G401.6 (cell line): ENCODE data around the gene HSPG2.

Source experiments
- FAIRE-seq: peaks from 2 replicates; lab custom pipeline; 2012; peaks lifted over from hg19 to GRCh38; lab: Jason Lieb, UNC

The HSPG2 gene

DNA sequence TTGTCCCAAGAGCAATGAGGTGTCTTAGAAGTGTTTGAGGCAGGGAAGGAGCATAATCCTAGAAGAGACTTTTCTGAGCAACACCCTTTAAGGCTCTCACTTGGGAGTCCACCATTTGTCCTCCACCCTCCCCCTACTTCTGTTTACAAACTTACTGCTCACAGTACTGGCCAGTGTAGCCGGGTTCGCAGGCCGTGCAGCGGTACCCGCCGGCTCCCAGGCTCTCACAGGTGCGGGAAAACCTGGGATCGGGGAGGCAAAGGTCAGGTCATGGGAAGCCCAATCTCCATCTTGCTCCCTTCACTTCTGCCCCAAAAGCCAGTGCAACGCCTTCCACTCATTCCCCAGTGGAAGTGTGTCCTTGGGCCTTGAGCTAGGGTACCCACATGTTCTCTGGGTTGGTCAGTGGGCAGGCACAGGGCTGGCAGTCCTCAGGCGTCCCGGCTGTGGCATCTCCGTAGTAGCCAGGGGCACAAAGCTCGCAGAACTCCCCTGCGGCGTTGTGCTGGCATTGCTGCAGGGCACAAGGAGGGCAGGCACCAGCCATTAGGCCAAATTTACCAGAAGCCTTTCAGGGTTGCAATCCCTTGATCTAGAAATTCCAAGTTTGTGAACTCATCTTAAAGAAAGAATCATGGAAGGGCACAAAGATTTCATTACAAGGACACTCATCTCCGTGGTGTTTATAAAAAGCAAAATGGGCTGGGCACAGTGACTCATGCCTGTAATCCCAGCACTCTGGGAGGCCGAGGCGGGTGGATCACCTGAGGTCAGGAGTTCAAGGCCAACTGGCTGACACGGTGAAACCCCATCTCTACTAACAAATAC lies 75.3 kb downstream of the HSPG2 start:
- no peak for FAIRE-seq

DNA sequence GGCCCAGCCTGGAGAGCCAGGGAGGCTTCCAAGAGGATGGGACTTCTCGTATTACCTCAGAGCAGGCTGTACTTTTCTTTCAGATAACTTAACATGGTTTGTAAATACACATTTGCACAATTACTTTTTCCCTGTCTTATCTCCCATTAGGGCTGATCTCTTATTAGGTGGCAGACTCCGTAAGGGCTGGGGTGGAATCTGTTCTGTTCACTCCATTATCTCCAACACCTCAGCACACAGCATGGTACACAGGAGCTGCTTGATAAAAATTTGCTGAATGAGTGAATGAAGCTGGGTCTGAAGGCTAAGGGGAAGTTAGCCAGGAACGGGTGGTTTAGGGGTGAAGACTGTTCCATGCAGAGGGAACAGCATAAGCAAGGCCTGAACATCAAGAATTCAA lies 76.1 kb downstream of the HSPG2 start:
- no peak for FAIRE-seq

DNA sequence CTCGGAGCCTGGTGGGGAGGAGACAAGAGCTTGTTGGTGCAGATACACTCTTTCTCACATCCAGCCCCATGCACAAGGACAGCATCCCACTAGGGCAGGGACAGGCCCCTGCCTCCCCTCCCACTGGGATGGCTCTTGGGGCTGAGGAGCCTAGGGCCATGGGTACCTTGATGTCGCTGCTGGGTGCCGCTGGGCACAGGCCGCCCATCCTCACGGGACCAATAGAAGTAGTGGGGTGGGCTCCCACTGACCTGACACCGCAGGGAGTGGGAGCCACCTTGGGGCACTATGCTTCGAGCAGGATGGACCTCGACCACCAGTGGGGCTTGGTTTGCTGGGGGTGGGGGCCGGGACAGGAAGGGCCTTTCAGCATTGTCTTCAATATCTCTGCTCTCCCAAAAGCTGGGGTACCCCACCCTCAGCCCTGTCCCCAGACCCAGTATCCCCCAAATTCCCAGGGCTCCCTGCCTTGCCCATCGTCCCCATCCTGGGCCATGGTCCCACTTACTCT lies 77.4 kb downstream of the HSPG2 start:
- FAIRE-seq: no peak

DNA sequence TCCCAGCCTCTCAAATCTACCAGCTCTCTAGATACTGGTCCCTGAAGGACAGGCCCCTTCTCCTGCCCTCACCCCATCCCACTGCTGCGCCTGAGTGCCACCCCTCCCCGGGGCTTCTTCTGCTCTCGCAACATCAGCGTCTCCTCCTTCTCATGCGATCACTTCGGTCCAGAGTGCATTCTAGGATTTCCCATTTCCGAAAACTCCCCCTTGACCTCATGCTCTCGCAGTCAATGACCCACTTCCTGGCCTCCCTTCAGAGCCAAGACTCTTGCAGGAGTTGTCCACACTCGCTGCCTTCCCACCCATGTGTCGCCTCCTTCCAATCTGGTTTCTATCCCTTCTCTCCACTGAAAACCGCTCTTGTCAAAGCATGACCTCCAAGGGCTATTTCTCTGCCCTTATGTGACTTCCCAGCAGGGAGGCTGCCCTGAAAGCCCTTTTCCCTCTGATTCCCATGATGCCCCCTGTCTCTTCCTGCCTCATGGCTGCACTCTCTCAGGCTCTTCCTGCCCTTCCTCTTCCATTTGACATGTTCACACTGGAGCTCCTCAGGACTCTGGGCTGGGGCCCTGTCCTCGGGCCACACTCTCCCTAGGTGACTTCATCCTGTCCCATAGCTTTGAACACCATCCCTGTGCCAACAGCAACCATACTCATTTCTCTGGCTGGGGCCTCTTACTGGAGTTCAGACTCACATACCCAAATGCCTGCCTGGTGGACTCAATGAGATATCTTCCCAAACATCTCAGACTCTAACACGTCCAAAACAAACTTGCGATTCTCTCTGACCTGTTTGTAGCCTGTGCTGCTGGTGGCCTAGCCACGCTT lies 79.1 kb downstream of the HSPG2 start:
- FAIRE-seq: no peak

DNA sequence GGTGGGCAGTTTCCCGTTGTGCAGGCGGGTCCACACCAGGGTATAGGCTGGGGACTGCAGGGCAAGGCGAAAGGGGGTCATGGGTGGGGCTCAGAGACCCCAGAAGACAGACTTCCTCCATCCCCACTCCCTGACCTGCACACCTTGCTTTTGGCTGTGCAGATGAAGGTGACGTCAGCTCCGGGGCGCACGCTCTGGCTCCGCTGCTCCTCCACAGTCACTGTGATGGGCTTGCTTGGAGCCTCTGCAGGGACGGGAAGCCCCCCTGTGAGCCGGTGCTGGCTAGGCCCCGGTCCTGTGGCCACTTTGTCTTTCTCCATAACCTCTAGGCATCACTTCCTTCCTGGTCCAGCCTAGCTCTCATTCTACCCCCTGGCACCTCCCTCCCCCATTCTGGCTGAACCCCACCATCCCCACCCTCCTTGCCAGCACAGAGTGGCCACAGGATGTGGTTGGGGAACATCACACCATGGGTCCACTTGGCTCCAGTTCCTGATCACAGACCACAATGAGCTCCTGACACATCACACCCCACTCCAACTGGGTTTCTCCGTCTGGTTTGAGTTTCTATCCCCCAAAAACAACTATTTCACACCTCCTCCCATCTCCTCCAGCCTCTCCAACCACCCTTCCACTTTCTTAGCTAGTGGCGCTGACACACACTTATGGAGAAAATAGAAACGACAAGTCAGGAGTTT lies 79.8 kb downstream of the HSPG2 start:
- no peak for FAIRE-seq

DNA sequence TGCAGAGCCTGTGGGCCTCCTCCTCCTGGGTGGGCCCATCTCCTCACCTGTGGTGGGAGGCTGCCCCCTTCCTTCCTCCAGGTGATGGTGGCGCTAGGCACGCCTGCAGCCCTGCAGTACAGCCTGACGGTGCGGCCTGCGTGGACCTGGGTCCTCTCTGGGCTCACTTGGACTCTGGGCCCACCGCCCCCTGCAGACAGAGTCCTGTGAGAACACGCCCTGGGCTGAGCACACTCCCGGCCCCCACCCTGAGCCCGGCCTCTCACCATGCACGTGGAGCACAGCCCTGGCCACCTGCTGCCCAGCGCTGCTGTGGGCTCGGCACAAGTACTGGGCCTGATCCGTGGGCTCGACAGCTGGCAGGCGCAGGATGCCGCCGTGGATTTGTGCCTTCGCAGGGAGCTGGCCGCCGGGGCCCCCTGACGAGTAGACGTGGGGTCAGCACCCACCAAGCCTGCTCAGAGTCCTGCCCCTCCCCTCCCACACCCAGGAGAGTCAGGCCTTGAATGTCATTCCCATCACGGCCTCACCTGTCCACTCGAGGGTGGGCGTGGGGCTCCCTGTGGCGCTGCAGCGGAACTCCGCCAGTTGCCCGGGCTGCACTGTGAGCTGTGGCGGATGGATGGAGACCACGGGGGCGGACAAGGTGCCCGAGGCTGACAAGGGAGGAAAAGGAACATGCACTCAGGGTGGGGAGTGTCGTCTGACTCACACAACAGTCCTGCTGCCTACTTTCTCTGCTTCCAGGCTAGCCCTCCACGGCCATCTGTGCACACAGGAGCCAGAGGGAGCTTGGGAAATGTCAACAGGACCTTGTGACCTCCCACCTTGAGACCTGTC lies 81.6 kb downstream of the HSPG2 start:
- FAIRE-seq: no peak

DNA sequence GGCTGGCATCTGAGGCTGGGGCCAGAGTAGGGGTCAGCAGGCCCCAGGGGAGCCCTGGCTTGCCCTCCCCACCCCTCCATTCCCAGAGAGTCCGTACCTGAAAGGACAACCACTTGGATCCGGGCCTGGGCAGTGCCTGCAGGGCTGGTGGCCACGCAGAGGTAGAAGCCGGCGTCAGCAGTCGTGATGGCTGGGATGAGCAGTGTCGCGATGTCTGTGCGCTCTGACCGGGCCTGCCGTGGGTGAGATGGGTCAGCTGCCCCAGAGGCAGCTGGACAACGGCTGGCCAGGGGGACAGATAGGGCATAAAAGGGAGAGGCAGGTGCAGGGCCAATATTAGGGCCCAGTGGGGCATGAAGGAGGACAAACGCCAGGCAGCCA lies 82.4 kb downstream of the HSPG2 start:
- FAIRE-seq: no peak

DNA sequence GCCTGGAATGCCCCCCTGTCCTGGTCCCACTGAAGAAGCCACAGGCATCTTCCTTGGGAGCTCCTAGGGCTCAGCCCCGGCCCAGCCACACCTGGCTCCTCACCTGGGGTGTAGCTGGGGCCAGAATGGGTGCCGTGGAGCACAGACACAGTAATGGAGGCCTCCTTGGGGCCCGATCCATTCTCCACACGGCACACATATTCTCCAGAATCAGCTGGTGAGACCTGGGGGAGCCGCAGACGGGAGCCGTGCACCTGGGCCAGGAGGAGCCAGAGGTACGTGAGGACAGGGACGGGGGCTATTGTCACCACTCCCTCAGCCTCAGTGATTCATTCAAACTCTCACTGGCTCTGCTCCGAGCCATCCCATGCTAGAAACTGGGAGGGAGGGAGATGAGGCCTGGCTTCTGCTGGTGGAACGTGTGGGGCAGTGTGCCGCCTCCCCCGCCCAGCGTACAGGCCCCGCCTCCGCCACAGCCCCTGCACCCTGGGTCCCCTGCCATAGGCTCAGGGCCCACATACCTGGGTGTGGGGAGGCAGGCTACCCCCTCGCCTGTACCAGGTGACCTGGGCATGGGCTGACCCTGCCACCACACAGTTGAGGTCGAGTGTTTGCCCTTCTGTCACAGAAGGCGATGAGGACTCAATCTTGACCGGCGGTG lies 82.9 kb downstream of the HSPG2 start:
- FAIRE-seq: no peak

DNA sequence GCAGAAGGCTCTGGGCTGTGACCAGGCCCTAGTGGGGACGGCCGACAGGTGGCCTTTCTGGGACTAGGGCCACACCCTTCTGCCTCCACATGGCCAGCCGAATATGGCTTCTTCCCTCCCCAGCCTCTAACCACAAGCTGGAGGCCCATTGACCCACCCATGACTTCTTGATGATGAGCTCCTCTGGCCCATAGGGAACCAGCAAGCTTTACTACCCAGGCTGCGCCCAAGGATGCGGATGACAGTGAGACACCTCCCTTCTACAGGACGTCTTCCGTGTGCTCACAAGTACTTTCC lies 84.0 kb downstream of the HSPG2 start:
- FAIRE-seq: no peak

DNA sequence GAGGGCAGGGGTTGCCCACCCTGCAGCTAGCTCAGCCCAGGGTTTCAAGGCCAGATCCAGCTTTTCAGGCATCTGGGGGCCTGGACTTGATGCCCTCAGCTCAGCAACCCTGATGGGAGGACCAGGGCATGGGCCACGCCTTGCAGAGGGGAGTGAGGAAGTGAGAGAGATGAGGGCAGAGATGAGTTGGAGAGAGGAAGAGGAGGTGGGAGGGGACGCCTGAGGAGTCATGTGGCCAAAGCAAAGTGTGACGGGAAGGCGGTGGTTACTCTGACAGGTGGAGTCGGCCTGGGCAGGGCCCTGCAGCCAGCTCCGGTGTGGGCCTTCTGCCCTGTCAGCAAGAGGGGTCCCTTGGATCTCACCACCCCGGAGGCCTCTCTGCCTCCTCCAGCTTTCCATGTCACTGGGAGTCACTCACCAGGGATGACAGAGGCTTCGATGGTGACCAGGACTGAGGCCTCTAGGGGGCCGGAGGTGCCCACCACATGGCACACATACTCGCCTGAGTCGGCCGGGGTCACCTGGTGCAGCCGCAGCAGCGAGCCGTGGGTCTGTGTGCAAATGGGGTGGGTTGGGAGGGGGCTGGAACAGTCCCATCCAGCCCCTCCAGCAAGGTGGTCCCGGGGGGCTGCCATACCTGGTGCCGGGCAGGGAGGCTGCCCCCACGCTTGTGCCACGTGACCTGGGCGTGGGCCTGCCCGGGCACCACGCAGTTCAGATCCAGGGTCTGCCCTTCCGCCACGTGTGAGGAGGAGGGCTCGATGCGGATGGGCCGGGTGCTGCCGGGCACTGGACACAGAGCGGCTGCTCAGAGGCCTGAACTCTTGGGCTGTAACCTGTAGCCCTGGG lies 84.6 kb downstream of the HSPG2 start:
- FAIRE-seq: no peak

DNA sequence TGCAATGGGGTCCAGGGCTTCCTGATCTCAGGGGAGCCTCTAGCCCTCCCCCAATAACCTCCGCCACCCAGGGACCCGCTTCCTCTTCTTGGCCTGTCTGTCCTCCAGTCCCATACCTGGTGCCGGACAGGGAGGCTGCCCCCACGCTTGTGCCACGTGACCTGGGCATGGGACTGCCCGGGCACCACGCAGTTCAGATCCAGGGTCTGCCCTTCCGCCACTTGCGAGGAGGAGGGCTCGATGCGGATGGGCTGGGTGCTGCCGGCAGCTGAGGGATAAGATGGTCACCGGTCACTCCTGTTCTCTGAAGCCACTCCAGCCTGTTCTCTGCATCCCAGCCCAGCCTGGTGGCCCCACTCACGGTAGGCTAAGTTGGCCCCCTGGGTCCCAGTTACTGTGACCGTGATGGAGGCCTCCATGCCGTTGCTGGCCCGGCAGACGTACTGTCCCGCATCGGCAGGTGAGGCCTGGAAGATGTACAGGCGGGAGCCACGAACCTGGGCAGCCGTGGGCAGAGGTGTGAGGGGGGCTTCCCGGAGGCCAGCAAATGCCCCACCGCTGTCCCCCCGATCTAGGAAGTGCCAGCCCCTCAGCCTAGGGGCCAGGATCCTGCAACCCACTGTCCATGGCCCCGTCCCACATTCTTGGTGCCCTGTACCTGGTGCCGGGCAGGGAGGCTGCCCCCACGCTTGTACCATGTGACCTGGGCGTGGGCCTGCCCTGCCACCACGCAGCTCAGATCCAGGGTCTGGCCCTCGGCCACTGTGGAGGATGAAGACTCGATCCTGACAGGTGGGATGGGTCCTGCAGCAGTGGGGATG lies 85.5 kb downstream of the HSPG2 start:
- no peak for FAIRE-seq

DNA sequence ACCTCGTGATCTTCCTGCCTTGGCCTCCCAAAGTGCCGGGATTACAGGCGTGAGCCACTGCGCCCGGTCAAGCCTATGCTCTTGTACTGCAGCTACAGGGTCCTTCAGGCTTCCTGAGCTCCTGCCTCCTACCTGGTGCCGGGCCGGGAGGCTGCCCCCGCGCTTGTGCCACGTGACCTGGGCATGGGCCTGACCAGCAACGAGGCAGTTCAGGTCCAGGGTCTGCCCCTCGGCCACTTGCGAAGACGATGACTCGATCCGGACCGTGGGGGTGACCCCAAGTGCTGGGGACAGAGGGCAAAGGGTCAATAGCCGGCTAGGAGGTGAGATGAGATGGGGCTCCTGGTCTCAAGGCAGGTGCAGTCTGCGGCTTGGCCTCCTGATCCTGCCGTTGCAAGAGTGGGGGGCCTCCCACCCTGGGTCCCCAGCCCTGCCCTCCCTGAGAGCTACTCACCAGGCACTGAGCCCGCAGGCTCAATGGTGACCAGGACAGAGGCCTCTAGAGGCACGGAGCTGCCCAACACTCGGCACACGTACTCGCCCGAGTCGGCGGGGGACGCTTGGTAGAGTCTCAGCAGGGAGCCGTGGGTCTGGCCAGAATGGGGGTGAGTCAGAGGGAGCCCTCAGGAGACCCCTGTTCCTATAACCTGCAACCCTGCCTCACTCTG lies 87.1 kb downstream of the HSPG2 start:
- FAIRE-seq: no peak

DNA sequence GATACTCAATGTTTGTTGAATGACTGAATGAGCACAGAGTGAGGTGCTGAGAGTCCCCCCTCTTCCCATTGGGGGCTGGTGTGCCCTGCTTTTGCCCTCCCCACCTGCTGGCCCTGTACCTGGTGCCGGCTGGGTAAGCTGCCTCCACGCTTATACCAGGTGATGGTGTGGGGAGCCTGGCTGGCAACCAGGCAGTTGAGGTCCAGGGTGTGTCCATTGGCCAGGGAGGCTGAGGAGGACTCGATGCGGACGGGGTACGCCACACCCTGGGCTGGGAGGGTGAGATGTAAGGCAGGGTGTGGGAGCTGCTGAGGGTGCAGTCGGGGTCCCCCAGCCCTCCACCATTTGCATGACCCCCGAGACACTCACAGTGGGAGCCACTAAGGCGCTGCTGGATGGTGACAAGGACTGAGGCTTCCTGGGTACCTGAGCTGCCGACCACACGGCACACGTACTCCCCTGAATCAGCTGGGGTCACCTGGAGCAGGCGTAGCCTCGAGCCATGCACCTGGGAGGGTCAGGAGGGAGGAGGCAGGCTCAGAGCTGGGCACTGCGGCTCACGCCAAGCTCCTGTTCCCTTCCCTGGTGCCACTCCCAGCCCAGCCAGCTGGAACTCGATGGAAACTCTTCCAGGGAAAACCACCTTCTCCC lies 88.5 kb downstream of the HSPG2 start:
- no peak for FAIRE-seq

DNA sequence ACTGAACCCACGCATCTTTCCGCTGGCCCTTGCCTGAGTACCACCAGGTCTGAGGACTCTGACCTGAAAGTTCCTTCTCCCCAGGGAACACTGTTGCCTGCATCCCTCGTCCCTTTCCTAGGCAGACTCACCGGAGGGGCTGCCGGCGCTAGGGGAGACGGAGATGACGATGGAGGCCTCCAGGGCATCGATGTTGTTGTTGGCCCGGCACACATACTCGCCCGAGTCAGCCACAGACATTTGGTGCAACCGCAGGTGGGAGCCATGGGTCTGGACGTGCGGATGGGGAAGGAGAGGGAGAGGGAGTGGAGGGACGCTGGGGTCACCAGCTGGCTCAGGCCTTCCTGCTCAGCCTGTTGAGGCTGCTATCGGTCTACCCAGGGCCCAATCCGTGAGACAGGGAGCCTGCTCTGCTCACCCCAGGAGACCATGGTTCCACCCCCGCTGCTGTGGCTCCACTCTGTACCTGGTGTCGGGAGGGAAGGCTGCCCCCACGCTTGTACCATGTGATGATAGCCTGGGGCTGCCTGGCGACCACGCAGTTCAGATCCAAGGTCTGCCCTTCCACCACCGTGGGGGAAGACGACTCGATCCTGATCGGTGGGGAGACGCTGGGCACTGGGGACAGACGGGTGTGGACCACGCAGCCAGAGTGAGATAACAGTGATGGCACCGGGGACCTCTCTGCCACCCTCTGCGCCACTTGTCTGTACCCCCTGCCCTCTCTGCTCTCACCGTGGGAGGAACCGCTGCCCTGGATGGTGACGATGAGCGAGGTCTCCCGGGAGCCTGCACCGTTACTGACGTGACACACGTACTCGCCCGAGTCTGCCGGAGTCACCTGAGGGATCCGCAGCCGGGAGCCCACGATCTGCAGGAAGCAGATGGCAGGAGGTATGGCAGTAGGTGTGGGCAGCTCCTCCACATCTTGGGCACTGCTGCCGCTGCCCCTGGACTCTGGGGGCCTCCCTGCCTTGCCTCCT lies 89.6 kb downstream of the HSPG2 start:
- no peak for FAIRE-seq

DNA sequence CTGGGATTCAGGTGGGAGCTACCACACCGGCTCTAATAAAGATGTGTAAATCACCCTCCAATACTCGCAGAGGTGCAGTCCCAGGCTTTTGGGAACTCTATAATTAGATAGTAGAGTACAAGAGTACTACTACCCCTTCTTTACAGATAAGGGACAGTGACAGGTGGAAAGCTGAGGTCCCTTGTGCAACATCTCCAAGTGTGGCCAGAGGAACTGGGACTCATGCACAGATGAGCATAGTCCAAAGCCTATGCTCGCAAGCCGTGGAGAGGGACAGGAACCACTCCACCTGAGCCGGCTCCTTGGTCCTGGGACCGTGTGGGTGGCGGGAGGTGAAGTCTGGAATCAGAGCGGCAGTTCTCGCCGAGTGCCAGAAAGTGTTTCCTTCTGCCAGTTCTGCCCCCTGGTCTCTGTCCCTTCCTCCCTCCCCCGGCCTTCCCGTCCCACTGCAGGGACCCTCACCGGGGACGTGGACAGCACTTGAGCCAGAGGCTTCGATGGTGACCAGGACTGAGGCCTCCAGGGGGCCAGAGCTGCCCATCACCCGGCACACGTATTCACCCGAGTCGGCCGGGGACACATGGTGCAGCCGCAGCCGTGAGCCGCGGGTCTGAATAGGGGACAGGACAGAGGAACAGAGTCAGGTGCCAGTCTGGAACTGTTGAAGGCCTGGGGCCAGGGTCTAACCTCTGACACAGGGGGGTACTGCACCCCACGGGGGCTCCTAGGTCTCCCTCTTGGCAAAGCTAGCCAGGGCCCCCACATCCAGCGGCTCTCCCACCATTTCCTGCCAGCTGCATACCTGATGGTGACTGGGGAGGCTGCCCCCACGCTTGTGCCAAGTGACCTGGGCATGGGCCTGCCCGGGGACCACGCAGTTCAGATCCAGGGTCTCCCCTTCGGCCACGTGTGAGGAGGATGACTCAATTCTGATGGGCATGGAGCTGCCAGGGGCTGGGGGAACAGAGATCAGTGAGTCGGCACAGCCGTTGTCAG lies 91.2 kb downstream of the HSPG2 start:
- no peak for FAIRE-seq

DNA sequence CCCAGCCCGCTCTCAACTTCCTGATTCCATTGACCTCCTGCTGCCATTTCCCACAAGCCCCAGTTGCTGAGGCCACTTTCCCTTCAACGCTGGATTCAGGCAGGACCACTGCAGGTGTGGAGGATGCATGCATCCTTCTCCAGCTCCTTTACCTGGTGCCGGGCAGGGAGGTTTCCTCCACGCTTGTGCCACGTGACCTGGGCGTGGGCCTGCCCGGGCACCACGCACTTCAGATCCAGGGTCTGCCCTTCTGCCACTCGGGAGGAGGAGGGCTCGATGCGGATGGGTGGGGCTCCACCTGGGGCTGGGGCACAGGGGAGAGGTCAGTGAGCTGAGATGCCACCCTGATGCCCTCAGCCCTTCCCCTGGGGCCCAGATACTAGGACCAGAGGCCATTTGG lies 93.1 kb downstream of the HSPG2 start:
- no peak for FAIRE-seq
